ENCODE measurements around the gene RAD51B.
"Not testable (repeated sequence)": the region's sequence is repeated elsewhere in the genome, so short reads cannot be mapped to it uniquely, and the experiment has no call there.

GRCh38 chr14:68435631-68436030 lies 616.1 kb downstream of the RAD51B start:
- not testable (repeated sequence) for TF ChIP-seq CTCF (conservative IDR thresholded peaks at IDR 0.05); ZFX (IDR thresholded peaks at IDR 0.05)

Data from C4-2B (cell line).